B cell (primary cell): ENCODE data around the gene LKAAEAR1. TPM values are rescaled to one million over a fixed set of nuclear protein-coding genes. Genes with fewer than 3 reads are reported as not detected.

Experiments used
- ATAC-seq: fragments of 200-7000 bp; cut with Tn5 transposase; one replicate; pipeline ENCODE4 v1.10.0; 2021; ENCODE audit warnings: low read depth, mild to moderate bottlenecking, moderate number of reproducible peaks, moderate library complexity
- CTCF ChIA-PET: fragments of 350-600 bp; sonication (Branson Sonifier 250); formaldehyde crosslinking; loops from one replicate; lab custom pipeline; 2021; ENCODE audit warnings: antibody characterized with exemption, inconsistent platforms; lab: Charles Lee
- POLR2A ChIA-PET: fragments of 350-600 bp; sonication (Branson Sonifier 250); formaldehyde crosslinking; loops from one replicate; lab custom pipeline; 2021; ENCODE audit warnings: antibody characterized with exemption; lab: Charles Lee
- DNase-seq: peaks from one replicate; pipeline ENCODE4 v3.0.0; 2013
- H2AFZ ChIP-seq: 2 replicates; pipeline ENCODE4 v1.6.1; 2012; ENCODE audit warnings: mild to moderate bottlenecking, low read depth, low read length; ENCODE audit not compliant: insufficient read depth, poor library complexity, severe bottlenecking
- H3K27ac ChIP-seq, 2 donors: 1 replicate in 1 of 2; 2 replicates in 1 of 2; pipeline ENCODE4 v1.5.1; 2012 to 2013; ENCODE audit warnings: low read length in 2 of 2, mild to moderate bottlenecking in 2 of 2, moderate library complexity in 1 of 2
- H3K27me3 ChIP-seq, 4 experiments: fragments of 200-600 bp in 1 of 4; sonication (generic) in 1 of 4; replicated peaks in 1 of 4; 1 replicate in 2 of 4; 2 replicates in 2 of 4; pipeline versions ENCODE4 v1.6.1 to v1.7.0; 2013 to 2016; ENCODE audit warnings: low read length in 3 of 4, mild to moderate bottlenecking in 2 of 4, mixed read lengths in 1 of 4, moderate library complexity in 1 of 4; ENCODE audit not compliant: insufficient read depth in 4 of 4, control insufficient read depth in 3 of 4; ENCODE audit errors: control extremely low read depth in 1 of 4
- H3K36me3 ChIP-seq, 2 experiments: replicated peaks in 1 of 2; 1 replicate in 1 of 2; 2 replicates in 1 of 2; pipeline versions ENCODE4 v1.6.1 to v1.7.1; 2013; ENCODE audit warnings: low read length in 1 of 2; ENCODE audit not compliant: insufficient read depth in 2 of 2, control insufficient read depth in 1 of 2; ENCODE audit errors: control extremely low read depth in 1 of 2, extremely low read depth in 1 of 2
- H3K4me1 ChIP-seq, 2 donors: fragments of 200-600 bp in 1 of 2; sonication (generic) in 1 of 2; 1 replicate in 1 of 2; 2 replicates in 1 of 2; pipeline versions ENCODE4 v1.5.1 to v1.6.1; 2013 to 2017; ENCODE audit warnings: low read length in 2 of 2; ENCODE audit not compliant: control insufficient read depth in 2 of 2, insufficient read depth in 2 of 2
- H3K4me2 ChIP-seq: replicated peaks from 2 replicates; pipeline ENCODE3; 2012; ENCODE audit warnings: mild to moderate bottlenecking, low read depth, low read length; ENCODE audit not compliant: poor library complexity, severe bottlenecking
- H3K4me3 ChIP-seq, 5 experiments: fragments of 200-600 bp in 1 of 5; sonication (generic) in 1 of 5; 1 replicate in 3 of 5; 2 replicates in 2 of 5; pipeline versions ENCODE4 v1.5.1 to v1.7.0; 2011 to 2016; ENCODE audit warnings: low read length in 4 of 5, mild to moderate bottlenecking in 4 of 5, low read depth in 2 of 5, control low read depth in 1 of 5, moderate library complexity in 1 of 5; ENCODE audit not compliant: insufficient read depth in 1 of 5; ENCODE audit errors: control extremely low read depth in 1 of 5, extremely low read depth in 1 of 5
- H3K79me2 ChIP-seq: fragments of 200-600 bp; sonication (generic); one replicate; pipeline ENCODE4 v1.6.0; 2016; ENCODE audit warnings: low read length; ENCODE audit not compliant: control insufficient read depth, insufficient read depth
- H3K9ac ChIP-seq: fragments of 200-600 bp; sonication (generic); 2 replicates; pipeline ENCODE4 v1.6.1; 2017; ENCODE audit warnings: mild to moderate bottlenecking, low read length, moderate library complexity
- H3K9me3 ChIP-seq, 3 donors: one replicate each; pipeline versions ENCODE4 v1.6.1 to v1.7.1; 2013; ENCODE audit warnings: low read length in 2 of 3; ENCODE audit not compliant: control insufficient read depth in 2 of 3, insufficient read depth in 1 of 3; ENCODE audit errors: control extremely low read depth in 1 of 3
- H4K20me1 ChIP-seq: 2 replicates; pipeline ENCODE4 v1.6.0; 2012; ENCODE audit warnings: mild to moderate bottlenecking, low read length; ENCODE audit not compliant: insufficient read depth, control insufficient read depth, poor library complexity, severe bottlenecking
- H3K27ac Mint-ChIP-seq: one replicate; pipeline ENCODE4 v1.8.0; 2021; ENCODE audit warnings: mixed read lengths
- H3K27me3 Mint-ChIP-seq: one replicate; pipeline ENCODE4 v1.8.0; 2021; ENCODE audit warnings: mixed read lengths
- H3K4me1 Mint-ChIP-seq: one replicate; pipeline ENCODE4 v1.8.0; 2021; ENCODE audit warnings: mixed read lengths
- H3K4me3 Mint-ChIP-seq: one replicate; pipeline ENCODE4 v1.8.0; 2021; ENCODE audit warnings: mixed read lengths
- H3K9me3 Mint-ChIP-seq: one replicate; pipeline ENCODE4 v1.8.0; 2022; ENCODE audit warnings: mixed read lengths; ENCODE audit not compliant: insufficient read depth
- CTCF ChIP-seq: fragments of 200-600 bp; IDR thresholded peaks from one replicate; pipeline ENCODE4 v1.8.0; 2022; ENCODE audit warnings: antibody characterized with exemption, mild to moderate bottlenecking
- EZH2 ChIP-seq: IDR thresholded peaks from 2 replicates; pipeline ENCODE4 v1.6.1; 2012; ENCODE audit warnings: borderline replicate concordance, low read depth, mild to moderate bottlenecking, moderate library complexity, low read length; ENCODE audit not compliant: insufficient read depth, poor library complexity, severe bottlenecking
- WGBS: methylation state at CpG from one replicate; pipeline ENCODE4 v1.1.5; 2013; ENCODE audit warnings: missing lambda C conversion rate; ENCODE audit not compliant: insufficient coverage; 5-methylcytosine and 5-hydroxymethylcytosine counted together
- intact Hi-C: fragments of 100-400 bp; cut with micrococcal nuclease; formaldehyde crosslinking; loops from one replicate; pipeline ENCODE4 v1.10.0; 2022
- polyA plus RNA-seq: library from polyadenylated mRNA; depleted of rRNA; stranded (reverse); fragments of >200 nt; gene quantifications from 2 replicates; pipeline ENCODE4 v1.2.3, GENCODE V29; 2012
- total RNA-seq, 2 donors: library from RNA; stranded (reverse); fragments of 120-200 nt in 1 of 2; gene quantifications; 1 replicate in 1 of 2; 2 replicates in 1 of 2; pipeline versions ENCODE4 v1.2.3 to v1.2.4, GENCODE V29; 2013 to 2022

LKAAEAR1 gene
- total and polyA plus RNA-seq, 2 donors (not counting 1 experiment from before 2014, with no cell fraction given): 1.9 TPM; not detected in 1

GRCh38 chr20:64073476-64074183 is 10.6 kb downstream of the LKAAEAR1 start:
- H3K9me3 ChIP-seq: no peaks in the 10 kb centered on the region
- no peak overlapping the region for H3K4me3 Mint-ChIP-seq
- WGBS: 83% methylated on average over 34 of the region's 37 CpGs
- ATAC-seq: no peak
- no peak overlapping the region for H3K4me2 ChIP-seq
- intact Hi-C loops: no loop called here
- no peak overlapping the region for H3K27ac ChIP-seq
- DNase-seq: no peak
- peaks cover 0 to 48% of the 10 kb centered on the region in 2 experiments for H3K36me3 ChIP-seq
- no peak overlapping the region for H3K4me3 ChIP-seq
- no peak overlapping the region for H3K9ac ChIP-seq
- H4K20me1 ChIP-seq: peaks cover 78% of the 10 kb centered on the region
- H3K27me3 ChIP-seq: no peaks in the 10 kb centered on the region
- ChIA-PET POLR2A (interaction anchor here (0.6 kb wide), 1 partner anchor 113 kb away, joined by 4 read pairs; no protein-coding TSS in a partner anchor), CTCF (interaction anchor here (0.9 to 1.0 kb wide), 2 partner anchors 11 to 93 kb away, joined by 3 read pairs; partner anchors contain the start of gene PRPF6)
- H3K27ac Mint-ChIP-seq: peak overlapping the region; percentile 20
- peaks cover 26 to 83% of the 10 kb centered on the region in 2 donors for H3K4me1 ChIP-seq
- no peaks in the 10 kb centered on the region for H3K27me3 Mint-ChIP-seq
- TF ChIP-seq EZH2: no peak
- TF ChIP-seq CTCF: no peak
- H3K4me1 Mint-ChIP-seq: peaks cover 53% of the 10 kb centered on the region
- no peak overlapping the region for H2AFZ ChIP-seq
- peaks cover 31% of the 10 kb centered on the region for H3K79me2 ChIP-seq
- H3K9me3 Mint-ChIP-seq: no peaks in the 10 kb centered on the region

- H3K4me3 ChIP-seq: no peak overlapping the region
- ATAC-seq (no peak), DNase-seq (no peak)
- Mint-ChIP-seq H3K9me3 (no peaks in the 10 kb centered on the region), H3K4me1 (peaks cover 50% of the 10 kb centered on the region), H3K27me3 (no peaks in the 10 kb centered on the region), H3K27ac (peak overlapping the region; percentile 79), H3K4me3 (no peak overlapping the region)
- ChIA-PET CTCF (interaction anchor here (1.8 kb wide), 1 partner anchor 48 kb away, joined by 9 read pairs; no protein-coding TSS in a partner anchor), POLR2A (interaction anchor here (1.6 kb wide), 1 partner anchor 28 kb away, joined by 3 read pairs; no protein-coding TSS in a partner anchor)
- no peak overlapping the region for H3K4me2 ChIP-seq
- no peaks in the 10 kb centered on the region for H3K27me3 ChIP-seq
- no peaks in the 10 kb centered on the region for H3K9me3 ChIP-seq
- H3K27ac ChIP-seq: peak overlapping the region in 1 of 2 donors; percentile 56
- H3K4me1 ChIP-seq: peaks cover 26 to 80% of the 10 kb centered on the region in 2 donors
- intact Hi-C loops: no loop called here
- 72% methylated on average over 13 of the region's 14 CpGs for WGBS
- no peak overlapping the region for H2AFZ ChIP-seq
- no peak for TF ChIP-seq CTCF
- no peak for TF ChIP-seq EZH2
- peaks cover 35% of the 10 kb centered on the region for H3K79me2 ChIP-seq
- H3K36me3 ChIP-seq: peaks cover 0 to 48% of the 10 kb centered on the region in 2 experiments
- H4K20me1 ChIP-seq: peaks cover 76% of the 10 kb centered on the region
- no peak overlapping the region for H3K9ac ChIP-seq
Measured at GRCh38 chr20:64072498-64073063, 11.6 kb downstream of the LKAAEAR1 start.
